ENCODE measurements around the gene CDC25A.

DNA sequence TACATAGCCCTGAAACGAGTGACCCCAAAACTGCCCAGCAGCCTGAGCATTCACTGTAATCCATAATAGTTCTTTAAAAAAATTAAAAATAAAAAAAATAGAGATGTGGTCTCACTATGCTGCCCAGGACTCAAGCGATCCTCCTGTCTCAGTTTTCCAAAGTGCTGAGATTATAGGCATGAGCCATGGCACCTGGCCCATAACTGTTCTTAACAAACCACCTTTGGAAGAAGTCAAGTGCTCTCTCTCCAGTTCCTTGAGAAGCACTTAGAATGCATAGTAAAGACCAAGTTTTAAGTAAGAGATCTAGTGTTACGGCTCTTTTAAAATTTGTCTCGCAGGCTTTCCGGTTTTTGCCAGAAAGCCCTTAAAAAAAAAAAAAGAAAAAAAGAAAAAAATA is 8.2 kb downstream of the CDC25A start:
- TF ChIP-seq POLR2A (IDR thresholded peaks at IDR 0.05; ENCODE audit: low read depth) (no peak), POLR2AphosphoS5 (IDR thresholded peaks at IDR 0.05) (no peak)
- TF ChIP-seq, protein P1, sequence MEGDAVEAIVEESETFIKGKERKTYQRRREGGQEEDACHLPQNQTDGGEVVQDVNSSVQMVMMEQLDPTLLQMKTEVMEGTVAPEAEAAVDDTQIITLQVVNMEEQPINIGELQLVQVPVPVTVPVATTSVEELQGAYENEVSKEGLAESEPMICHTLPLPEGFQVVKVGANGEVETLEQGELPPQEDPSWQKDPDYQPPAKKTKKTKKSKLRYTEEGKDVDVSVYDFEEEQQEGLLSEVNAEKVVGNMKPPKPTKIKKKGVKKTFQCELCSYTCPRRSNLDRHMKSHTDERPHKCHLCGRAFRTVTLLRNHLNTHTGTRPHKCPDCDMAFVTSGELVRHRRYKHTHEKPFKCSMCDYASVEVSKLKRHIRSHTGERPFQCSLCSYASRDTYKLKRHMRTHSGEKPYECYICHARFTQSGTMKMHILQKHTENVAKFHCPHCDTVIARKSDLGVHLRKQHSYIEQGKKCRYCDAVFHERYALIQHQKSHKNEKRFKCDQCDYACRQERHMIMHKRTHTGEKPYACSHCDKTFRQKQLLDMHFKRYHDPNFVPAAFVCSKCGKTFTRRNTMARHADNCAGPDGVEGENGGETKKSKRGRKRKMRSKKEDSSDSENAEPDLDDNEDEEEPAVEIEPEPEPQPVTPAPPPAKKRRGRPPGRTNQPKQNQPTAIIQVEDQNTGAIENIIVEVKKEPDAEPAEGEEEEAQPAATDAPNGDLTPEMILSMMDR (IDR thresholded peaks at IDR 0.05) = no peak
